ENCODE data around the gene ARHGEF38.

DNA sequence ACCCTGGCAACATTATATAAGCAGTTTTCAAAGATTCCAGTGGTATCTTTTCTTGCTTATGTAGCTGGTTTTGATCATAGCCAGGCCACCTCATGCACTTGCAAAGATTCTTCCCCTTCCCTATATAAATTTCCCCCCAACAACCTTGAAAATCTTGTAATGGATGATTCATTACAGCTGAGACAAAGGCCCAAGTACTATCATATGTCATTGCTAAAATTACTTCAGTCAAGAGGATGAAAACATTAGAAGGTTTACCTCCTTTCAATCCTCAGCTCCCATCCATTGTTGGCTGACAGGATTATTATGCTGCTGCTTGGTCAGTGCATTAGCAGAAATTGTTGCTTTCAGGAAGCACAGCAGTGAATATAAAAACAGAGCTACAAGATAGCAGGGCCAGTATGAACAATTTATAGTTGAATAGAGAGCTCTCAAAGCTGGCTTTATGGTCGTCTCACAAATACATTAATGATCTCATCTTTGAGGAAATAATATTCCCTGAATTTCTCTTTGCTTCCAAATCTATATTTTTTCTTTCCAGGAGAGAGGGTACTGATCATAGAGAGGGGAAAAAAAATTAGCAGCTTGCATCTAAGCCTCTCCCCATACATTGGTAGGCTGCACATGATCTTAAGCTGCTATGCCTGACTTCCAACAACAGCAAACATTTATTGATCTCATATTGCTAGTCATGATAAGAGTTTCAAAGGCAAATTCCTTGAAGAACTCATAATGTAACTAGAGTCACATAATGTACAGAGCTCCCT, 7.7 kb upstream of the ARHGEF38 start:
- no peak for TF ChIP-seq EP300 (IDR thresholded peaks at IDR 0.05)
- no peak for TF ChIP-seq POLR2A (IDR thresholded peaks at IDR 0.05)

Data from ovary (tissue), 1 donor.